ENCODE data around the gene RARA.
A peak's percentile ranks its signal among the peaks of the same experiment; 100 is the strongest.

DNA sequence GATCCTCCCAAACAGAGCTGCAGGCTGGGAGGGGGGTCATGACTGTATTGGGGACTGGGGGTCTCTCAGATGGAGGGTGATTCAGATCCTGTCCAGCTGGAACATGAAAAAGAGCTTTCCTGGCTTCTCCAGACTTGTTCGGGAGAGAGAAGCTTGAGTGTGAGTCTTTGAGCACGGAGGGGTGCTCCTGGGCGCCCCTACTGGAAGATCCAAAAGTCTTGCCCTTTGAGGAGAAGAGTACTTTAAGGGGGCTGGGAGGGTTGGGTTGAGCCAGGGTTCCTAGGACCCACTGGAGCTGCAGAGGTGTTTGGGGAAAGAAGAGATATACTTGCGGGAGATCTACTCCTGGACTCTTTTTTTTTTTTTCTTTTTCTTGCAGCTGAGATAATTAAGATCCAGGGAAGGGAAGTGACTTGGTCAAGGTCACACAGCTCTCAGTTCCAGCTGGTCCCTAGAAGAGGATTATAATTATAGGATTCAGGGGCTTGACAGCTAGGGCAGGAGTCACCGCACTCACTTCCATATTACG lies 8.4 kb downstream of the RARA start:
- no peak for TF ChIP-seq EZH2 (IDR thresholded peaks at IDR 0.05; ENCODE audit: low read length, missing control alignments)
- TF ChIP-seq, protein P1, sequence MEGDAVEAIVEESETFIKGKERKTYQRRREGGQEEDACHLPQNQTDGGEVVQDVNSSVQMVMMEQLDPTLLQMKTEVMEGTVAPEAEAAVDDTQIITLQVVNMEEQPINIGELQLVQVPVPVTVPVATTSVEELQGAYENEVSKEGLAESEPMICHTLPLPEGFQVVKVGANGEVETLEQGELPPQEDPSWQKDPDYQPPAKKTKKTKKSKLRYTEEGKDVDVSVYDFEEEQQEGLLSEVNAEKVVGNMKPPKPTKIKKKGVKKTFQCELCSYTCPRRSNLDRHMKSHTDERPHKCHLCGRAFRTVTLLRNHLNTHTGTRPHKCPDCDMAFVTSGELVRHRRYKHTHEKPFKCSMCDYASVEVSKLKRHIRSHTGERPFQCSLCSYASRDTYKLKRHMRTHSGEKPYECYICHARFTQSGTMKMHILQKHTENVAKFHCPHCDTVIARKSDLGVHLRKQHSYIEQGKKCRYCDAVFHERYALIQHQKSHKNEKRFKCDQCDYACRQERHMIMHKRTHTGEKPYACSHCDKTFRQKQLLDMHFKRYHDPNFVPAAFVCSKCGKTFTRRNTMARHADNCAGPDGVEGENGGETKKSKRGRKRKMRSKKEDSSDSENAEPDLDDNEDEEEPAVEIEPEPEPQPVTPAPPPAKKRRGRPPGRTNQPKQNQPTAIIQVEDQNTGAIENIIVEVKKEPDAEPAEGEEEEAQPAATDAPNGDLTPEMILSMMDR (conservative IDR thresholded peaks at IDR 0.05 in 1 of 2, IDR thresholded peaks at IDR 0.05 in 1 of 2; ENCODE audit: low read depth in 1 of 2, low read length in 2 of 2): peak; percentile 68 to 73

Measured in fibroblast of lung (primary cell).